ENCODE data around the gene MYO7B. TPM values are rescaled to one million over a fixed set of nuclear protein-coding genes. Genes with fewer than 3 reads are reported as not detected.

Gene MYO7B
- total and polyA plus RNA-seq, 10 donors, result 32.3 to 165 (median 52.9) TPM

DNA sequence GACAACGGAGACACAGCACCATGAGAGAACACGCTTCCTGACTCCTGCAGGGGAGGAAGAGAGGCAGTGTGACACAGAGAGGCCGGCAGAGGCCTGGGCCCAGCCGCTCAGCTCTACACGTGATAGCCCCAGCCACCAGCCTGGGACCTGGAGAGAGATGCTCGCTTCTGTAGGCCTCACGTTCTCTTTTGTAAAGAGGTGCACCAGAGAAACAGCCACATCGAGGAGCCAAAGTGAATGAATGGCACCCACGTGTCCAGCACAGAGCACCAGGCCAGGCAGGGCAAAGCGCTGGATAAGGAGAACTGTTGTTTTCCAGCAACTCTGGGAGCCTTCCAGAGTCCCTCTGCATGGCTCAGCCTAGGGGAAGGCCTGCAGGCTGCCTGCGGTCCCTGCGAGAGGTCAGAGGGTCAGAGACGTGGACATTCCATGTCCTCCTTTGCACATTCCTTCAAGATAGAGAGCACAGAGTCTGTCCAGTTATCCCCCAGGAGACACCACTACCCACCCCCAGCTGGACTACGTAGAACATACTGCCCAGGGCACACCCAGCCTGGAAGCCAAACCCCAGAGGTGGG lies 125.7 kb downstream of the MYO7B start:
- DNase-seq, result peak; percentile 61
- H3K27ac ChIP-seq, result peak overlapping the region; percentile 36 to 88 (median 82)
- TF ChIP-seq, protein P1, sequence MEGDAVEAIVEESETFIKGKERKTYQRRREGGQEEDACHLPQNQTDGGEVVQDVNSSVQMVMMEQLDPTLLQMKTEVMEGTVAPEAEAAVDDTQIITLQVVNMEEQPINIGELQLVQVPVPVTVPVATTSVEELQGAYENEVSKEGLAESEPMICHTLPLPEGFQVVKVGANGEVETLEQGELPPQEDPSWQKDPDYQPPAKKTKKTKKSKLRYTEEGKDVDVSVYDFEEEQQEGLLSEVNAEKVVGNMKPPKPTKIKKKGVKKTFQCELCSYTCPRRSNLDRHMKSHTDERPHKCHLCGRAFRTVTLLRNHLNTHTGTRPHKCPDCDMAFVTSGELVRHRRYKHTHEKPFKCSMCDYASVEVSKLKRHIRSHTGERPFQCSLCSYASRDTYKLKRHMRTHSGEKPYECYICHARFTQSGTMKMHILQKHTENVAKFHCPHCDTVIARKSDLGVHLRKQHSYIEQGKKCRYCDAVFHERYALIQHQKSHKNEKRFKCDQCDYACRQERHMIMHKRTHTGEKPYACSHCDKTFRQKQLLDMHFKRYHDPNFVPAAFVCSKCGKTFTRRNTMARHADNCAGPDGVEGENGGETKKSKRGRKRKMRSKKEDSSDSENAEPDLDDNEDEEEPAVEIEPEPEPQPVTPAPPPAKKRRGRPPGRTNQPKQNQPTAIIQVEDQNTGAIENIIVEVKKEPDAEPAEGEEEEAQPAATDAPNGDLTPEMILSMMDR (IDR thresholded peaks at IDR 0.05 in 8 of 11, conservative IDR thresholded peaks at IDR 0.05 in 3 of 11), result no peak
- TF ChIP-seq POLR2AphosphoS5 (IDR thresholded peaks at IDR 0.05), result peak in 1 of 3 donors; percentile 9
- H3K27me3 ChIP-seq (replicated peaks in 1 of 7), result peaks cover 0 to 47% (median 13%) of the 10 kb centered on the region in 7 donors
- WGBS, 5 donors, result 80 to 90% (median 85%) methylated on average over 12 to 14 of the region's 14 CpGs
- H3K4me3 ChIP-seq, result no peak overlapping the region
- H3K4me1 ChIP-seq, result peaks cover 14 to 98% (median 63%) of the 10 kb centered on the region in 6 donors
- H3K36me3 ChIP-seq, result peaks cover 0 to 24% (median 0%) of the 10 kb centered on the region in 6 donors
- intact Hi-C loops (cut with DNase I; ENCODE audit: low total_unique reads), result no loop called here
- H3K9me3 ChIP-seq, result no peaks in the 10 kb centered on the region

DNA sequence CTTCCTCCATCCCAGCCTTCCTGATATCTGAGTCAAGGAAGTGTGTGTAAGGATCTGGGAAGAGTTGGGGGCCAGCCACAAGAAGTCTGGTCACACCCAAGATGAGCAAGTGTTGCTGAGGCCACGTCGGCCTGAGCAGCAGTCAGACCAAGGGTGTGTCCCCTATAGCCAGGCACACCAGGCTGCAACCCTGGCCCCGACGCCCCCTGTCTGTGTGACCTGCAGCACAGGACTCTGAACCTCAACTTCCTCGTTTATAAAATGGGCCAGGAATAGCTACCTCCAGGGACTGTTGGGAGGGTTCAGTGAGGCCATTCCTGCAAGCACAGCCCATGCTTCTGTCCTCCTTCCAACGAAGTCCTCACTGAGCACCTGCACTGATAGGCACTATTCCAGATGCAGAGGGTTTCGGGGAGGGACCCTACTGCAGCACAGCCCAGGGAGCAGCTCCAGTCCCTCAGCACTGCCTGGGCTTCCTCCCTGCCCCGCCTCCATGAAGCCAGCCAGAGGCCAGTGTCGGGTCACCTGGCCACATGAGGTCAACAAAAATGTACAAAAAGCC lies 126.5 kb downstream of the MYO7B start:
- 54 to 64% (median 62%) methylated on average over 8 to 9 of the region's 9 CpGs for WGBS, 5 donors
- peak overlapping the region in 7 of 8 donors; percentile 36 to 88 (median 85) for H3K27ac ChIP-seq
- peaks cover 0 to 21% (median 0%) of the 10 kb centered on the region in 6 donors for H3K36me3 ChIP-seq
- H3K9me3 ChIP-seq, result no peaks in the 10 kb centered on the region
- TF ChIP-seq, protein P1 (IDR thresholded peaks at IDR 0.05 in 8 of 11, conservative IDR thresholded peaks at IDR 0.05 in 3 of 11), result no peak
- TF ChIP-seq POLR2AphosphoS5 (IDR thresholded peaks at IDR 0.05) (peak; percentile 31 to 65 (median 61)), POLR2A (IDR thresholded peaks at IDR 0.05) (no peak)
- H3K4me1 ChIP-seq, result peaks cover 14 to 92% (median 57%) of the 10 kb centered on the region in 6 donors
- peaks cover 0 to 55% (median 13%) of the 10 kb centered on the region in 7 donors for H3K27me3 ChIP-seq (replicated peaks in 1 of 7)
- no peak overlapping the region for H3K4me3 ChIP-seq
- intact Hi-C loops (cut with DNase I; ENCODE audit: low total_unique reads), result no loop called here
- peak; percentile 74 for DNase-seq

DNA sequence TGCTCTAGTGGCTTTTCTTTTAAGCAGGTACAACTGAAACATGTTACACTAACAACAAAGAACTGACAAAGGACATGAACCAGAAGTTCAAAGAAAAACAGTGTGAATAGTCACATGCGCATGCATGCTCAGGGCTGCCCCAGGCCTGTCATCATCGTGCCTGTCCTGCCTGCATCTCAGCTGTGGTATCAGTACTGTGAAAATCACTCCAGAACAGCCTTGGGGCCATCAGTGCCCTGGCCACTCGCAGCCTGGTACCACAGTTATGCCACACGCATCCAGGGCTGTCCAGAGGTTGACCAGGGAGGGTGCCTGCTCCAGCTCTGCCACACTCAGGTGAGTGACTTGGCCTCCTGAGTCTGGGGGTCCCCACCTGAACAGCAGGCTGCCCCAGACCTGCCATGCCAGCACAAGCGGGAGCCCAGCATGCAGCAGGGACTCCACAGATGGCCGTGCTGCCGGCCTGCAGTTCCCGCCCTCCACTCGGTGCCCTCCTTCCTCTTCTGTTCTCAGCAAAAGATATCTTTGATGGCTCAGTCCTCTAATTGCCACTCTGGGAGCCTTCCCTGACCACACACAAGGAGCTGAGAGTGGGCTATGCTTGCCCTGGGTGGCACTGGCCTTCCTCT lies 127.6 kb downstream of the MYO7B start:
- peaks cover 0 to 11% (median 0%) of the 10 kb centered on the region in 6 donors for H3K36me3 ChIP-seq
- intact Hi-C loops (cut with DNase I; ENCODE audit: low total_unique reads), result no loop called here
- peak overlapping the region in 2 of 8 donors; percentile 5 to 57 for H3K4me3 ChIP-seq
- WGBS, 5 donors, result 69 to 74% (median 71%) methylated on average over 7 to 9 of the region's 9 CpGs
- TF ChIP-seq POLR2AphosphoS5 (IDR thresholded peaks at IDR 0.05) (peak in 2 of 3 donors; percentile 38 to 54), POLR2A (IDR thresholded peaks at IDR 0.05) (no peak)
- TF ChIP-seq, protein P1 (IDR thresholded peaks at IDR 0.05 in 8 of 11, conservative IDR thresholded peaks at IDR 0.05 in 3 of 11), result no peak
- peaks cover 14 to 82% (median 50%) of the 10 kb centered on the region in 6 donors for H3K4me1 ChIP-seq
- peaks cover 0 to 56% (median 13%) of the 10 kb centered on the region in 7 donors for H3K27me3 ChIP-seq (replicated peaks in 1 of 7)
- no peaks in the 10 kb centered on the region for H3K9me3 ChIP-seq
- peak overlapping the region; percentile 29 to 88 (median 83) for H3K27ac ChIP-seq
- peak; percentile 74 for DNase-seq
